Brain microvascular endothelial cell (primary cell): ENCODE measurements around the gene DCC.

Experiments
- DNase-seq: peaks from one replicate; pipeline ENCODE4 v3.0.0-alpha.2; 2020
- H3K27ac ChIP-seq: fragments of 250-450 bp; sonication (Bioruptor Pico); 2 replicates; pipeline ENCODE4 v1.5.1; 2020; ENCODE audit warnings: mild to moderate bottlenecking, moderate library complexity
- H3K27me3 ChIP-seq: fragments of 250-450 bp; sonication (Bioruptor Pico); replicated peaks from 2 replicates; pipeline ENCODE4 v1.5.1; 2020; ENCODE audit warnings: mild to moderate bottlenecking
- H3K36me3 ChIP-seq: fragments of 250-450 bp; sonication (Bioruptor Pico); replicated peaks from 2 replicates; pipeline ENCODE4 v1.5.1; 2020; ENCODE audit warnings: mild to moderate bottlenecking
- H3K4me3 ChIP-seq: 2 replicates; pipeline ENCODE4 v1.5.1; 2011; ENCODE audit warnings: low read depth, mild to moderate bottlenecking, control low read depth, low read length, moderate library complexity
- in situ Hi-C: cut with HindIII; loops from 2 replicates; pipeline ENCODE4 v1.10.0; 2017; ENCODE audit warnings: low sequenced_read_pairs, low pct_ligation_motif_present
- TF ChIP-seq, protein P1 (sequence below): IDR thresholded peaks from 2 replicates; pipeline ENCODE4 v1.5.1; 2011; ENCODE audit warnings: low read depth, mild to moderate bottlenecking, moderate library complexity, low read length, control low read depth, inconsistent platforms; ENCODE audit errors: missing control alignments

Gene DCC

DNA sequence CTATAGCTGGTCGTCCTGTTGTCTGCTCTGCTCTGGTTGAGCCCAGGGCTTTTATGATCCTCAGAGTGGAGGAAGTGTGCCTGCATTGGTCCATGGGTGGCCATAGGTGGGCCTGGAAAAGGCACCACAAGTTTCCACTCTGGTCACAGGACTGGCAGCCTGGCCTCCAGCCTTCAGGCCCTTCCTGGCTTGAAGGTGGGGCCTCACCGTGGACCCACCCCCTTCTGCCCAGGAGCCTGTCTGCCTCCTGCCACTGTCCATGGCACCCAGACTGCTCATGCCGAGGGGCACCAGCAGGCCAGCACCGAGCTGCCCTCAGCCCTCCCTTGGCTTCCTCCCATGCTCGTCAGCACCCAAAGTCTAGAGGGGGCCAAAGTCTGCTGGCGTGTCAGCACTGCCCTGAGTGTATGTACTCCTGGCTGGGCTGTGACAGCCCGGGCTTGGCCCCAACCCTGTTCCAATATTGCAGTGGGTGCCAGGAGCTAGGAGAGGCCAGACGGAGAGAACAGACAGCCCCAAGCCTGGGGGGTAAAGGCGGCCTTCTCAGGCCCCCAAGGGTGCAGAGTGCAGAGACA is 529.4 kb downstream of the DCC start:
- no peak for DNase-seq
- H3K4me3 ChIP-seq = no peak overlapping the region
- H3K27me3 ChIP-seq = no peaks in the 10 kb centered on the region
- TF ChIP-seq, protein P1, sequence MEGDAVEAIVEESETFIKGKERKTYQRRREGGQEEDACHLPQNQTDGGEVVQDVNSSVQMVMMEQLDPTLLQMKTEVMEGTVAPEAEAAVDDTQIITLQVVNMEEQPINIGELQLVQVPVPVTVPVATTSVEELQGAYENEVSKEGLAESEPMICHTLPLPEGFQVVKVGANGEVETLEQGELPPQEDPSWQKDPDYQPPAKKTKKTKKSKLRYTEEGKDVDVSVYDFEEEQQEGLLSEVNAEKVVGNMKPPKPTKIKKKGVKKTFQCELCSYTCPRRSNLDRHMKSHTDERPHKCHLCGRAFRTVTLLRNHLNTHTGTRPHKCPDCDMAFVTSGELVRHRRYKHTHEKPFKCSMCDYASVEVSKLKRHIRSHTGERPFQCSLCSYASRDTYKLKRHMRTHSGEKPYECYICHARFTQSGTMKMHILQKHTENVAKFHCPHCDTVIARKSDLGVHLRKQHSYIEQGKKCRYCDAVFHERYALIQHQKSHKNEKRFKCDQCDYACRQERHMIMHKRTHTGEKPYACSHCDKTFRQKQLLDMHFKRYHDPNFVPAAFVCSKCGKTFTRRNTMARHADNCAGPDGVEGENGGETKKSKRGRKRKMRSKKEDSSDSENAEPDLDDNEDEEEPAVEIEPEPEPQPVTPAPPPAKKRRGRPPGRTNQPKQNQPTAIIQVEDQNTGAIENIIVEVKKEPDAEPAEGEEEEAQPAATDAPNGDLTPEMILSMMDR = no peak
- no peak overlapping the region for H3K27ac ChIP-seq
- in situ Hi-C loops = no loop called here
- H3K36me3 ChIP-seq = no peaks in the 10 kb centered on the region

DNA sequence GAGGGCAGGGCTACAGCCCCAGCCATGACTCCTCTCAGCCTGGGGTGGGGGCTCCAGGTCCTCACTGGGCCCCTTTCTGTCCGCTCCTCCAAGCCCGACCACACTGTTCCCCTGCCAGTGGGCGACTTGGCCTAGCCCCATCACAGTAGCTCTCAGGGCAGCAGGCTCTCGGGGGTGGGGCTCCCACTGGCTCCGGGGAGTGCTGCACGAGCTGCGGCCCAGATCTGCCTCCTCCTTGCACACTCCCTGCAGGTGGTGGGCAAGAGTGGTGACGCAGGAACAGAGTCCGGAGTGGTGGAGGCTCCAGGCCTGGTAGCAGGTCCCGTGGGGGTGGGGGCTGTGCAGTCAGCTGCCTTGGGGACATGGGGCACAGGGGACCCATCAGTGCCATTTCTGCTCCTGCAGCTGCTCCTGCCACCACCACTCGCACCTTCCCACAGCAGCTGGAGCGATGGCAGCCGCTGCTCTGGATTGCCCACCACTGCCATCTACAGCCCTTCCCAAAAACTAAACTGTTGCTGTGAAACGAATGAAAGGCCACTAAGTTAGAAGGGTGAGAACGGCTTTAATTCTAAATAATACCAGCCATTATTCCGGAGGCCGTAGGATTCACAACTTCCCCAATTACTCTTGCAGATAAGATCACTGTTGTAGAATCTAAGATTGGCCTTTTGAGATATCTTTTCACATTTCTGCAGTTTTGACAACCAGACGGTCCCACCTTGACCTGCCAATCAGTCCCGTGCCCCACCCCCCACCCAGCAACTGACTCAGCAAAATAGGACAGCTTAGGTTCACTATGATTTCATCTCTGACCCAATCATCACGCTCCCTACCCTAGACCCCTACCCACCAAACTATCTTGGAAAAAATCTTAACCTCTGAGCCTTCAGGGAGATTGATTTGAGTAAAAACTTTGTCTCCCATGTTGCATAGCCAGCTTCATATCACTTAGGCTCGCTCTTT is 530.2 kb downstream of the DCC start:
- in situ Hi-C loops = no loop called here
- H3K4me3 ChIP-seq = no peak overlapping the region

DNA sequence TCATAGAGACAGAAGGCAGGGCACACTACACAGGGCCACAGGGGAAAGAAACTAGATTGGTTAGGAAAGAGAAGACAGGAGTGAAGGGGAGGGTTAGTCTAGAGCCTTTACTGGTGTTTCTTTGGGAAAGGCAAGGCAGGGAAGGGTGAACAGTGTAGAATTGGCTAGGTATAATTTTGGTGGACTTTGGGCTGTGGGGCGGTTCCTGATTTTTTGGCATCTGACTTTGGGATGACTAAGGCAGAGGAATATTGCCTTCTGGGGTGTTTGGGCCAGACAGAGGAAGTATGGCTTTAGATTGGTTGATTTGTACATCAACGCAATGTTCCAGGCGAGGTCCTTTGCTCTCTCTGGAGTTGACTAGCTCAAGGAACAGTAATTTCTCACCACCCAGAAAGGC is 534.8 kb downstream of the DCC start:
- no peak for DNase-seq
- Histone ChIP-seq H3K27ac (no peak overlapping the region), H3K4me3 (no peak overlapping the region), H3K36me3 (no peaks in the 10 kb centered on the region), H3K27me3 (no peaks in the 10 kb centered on the region)
- in situ Hi-C loops = no loop called here
- TF ChIP-seq, protein P1 = no peak

More for the DNA sequence above, 530.2 kb downstream of the DCC start:
- no peak for DNase-seq
- Histone ChIP-seq H3K36me3 (no peaks in the 10 kb centered on the region), H3K27me3 (no peaks in the 10 kb centered on the region), H3K27ac (no peak overlapping the region)
- TF ChIP-seq, protein P1 = no peak

DNA sequence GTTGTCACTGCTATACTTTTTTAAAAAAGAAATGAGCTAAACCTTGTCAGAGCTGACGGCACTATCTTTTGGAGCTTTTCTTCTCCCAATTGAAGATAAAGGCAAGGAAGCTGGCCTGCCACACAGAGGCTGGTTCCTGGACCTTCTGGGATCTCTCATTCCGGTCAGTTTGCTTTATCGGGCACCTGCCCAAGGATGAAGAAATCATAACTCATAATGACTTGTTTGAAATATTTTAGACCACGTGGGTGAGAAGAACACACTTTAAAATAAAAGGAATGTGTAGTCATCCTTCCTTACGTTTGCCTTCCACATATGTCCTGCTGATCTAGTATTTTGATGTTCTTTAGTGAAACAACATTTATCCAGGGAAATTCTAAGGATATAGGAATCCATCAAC is 535.7 kb downstream of the DCC start:
- in situ Hi-C loops = no loop called here
- no peak overlapping the region for H3K27ac ChIP-seq

DNA sequence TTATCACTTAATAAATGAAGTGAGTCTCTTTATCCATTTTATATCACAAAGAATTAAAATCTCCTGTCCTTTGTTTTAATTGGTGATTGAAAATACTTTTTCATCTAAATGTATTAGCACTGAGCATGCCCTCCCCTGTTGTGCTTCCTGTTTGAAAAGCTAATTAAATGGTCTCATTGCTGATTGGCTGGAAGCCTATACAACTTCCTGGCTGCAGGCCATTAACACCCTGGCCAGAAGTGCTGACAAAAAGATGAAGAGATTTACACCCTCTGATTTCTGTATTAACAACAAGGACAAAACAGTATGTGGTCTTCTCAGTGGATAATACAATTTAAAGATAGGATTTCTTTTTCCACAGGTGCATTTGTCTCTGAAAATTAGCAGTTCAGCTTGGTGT is 548.0 kb downstream of the DCC start:
- no peak for DNase-seq
- in situ Hi-C loops = no loop called here
- TF ChIP-seq, protein P1 = no peak
- no peaks in the 10 kb centered on the region for H3K36me3 ChIP-seq
- no peaks in the 10 kb centered on the region for H3K27me3 ChIP-seq
- no peak overlapping the region for H3K4me3 ChIP-seq
- H3K27ac ChIP-seq = no peak overlapping the region

More for the DNA sequence above, 535.7 kb downstream of the DCC start:
- H3K4me3 ChIP-seq = no peak overlapping the region
- DNase-seq = no peak
- H3K27me3 ChIP-seq = no peaks in the 10 kb centered on the region
- no peaks in the 10 kb centered on the region for H3K36me3 ChIP-seq
- TF ChIP-seq, protein P1 = no peak
